Peyer's patch (tissue), 4 donors: Measurements from ENCODE around the gene AXIN1.

ENCODE experiments used
- CTCF ChIP-seq, 6 experiments: fragments of 450-650 bp in 4 of 6; fragments of 200-600 bp in 2 of 6; sonication (generic) in 1 of 6; IDR thresholded peaks; one replicate each; pipeline ENCODE4 v1.5.1; 2017 to 2019; ENCODE audit warnings: antibody characterized with exemption in 6 of 6, mild to moderate bottlenecking in 3 of 6, moderate library complexity in 1 of 6
- POLR2A ChIP-seq, 2 donors: fragments of 450-650 bp; IDR thresholded peaks; one replicate each; pipeline ENCODE4 v1.5.1; 2017; ENCODE audit warnings: antibody characterized with exemption in 2 of 2, mild to moderate bottlenecking in 2 of 2, moderate library complexity in 2 of 2

GRCh38 chr16:291539-291938, 61.0 kb downstream of the AXIN1 start:
- TF ChIP-seq CTCF (IDR thresholded peaks at IDR 0.05) (no peak), POLR2A (IDR thresholded peaks at IDR 0.05) (no peak)
